ENCODE results near the gene AKAP13. TPM values are rescaled to one million over a fixed set of nuclear protein-coding genes. Genes with fewer than 3 reads are reported as not detected.
"Not testable (repeated sequence)": the region's sequence is repeated elsewhere in the genome, so short reads cannot be mapped to it uniquely, and the experiment has no call there.

AKAP13 gene
- total RNA-seq, 1 donor from 2014 or later: 196 TPM

GRCh38 chr15:85475317-85475701 is 94.9 kb downstream of the AKAP13 start:
- no peak for DNase-seq (ENCODE audit: low spot score)

- DNase-seq (ENCODE audit: low spot score): no peak
These were observed 95.3 kb downstream of the AKAP13 start for GRCh38 chr15:85475711-85476110.

GRCh38 chr15:85477061-85477460 is 96.7 kb downstream of the AKAP13 start:
- DNase-seq (ENCODE audit: low spot score): no peak

- DNase-seq (ENCODE audit: low spot score): no peak
These were observed 97.3 kb downstream of the AKAP13 start for GRCh38 chr15:85477730-85478129.

GRCh38 chr15:85479071-85479647 is 98.8 kb downstream of the AKAP13 start:
- DNase-seq (ENCODE audit: low spot score): no peak

- DNase-seq (ENCODE audit: low spot score): no peak
These were observed 100.5 kb downstream of the AKAP13 start for GRCh38 chr15:85480923-85481322.

GRCh38 chr15:85481543-85481942 is 101.1 kb downstream of the AKAP13 start:
- DNase-seq (ENCODE audit: low spot score): not testable (repeated sequence)

- peak; percentile 81 for DNase-seq (ENCODE audit: low spot score)
These were observed 102.5 kb downstream of the AKAP13 start for GRCh38 chr15:85482894-85483293.

GRCh38 chr15:85483955-85484354 is 103.6 kb downstream of the AKAP13 start:
- not testable (repeated sequence) for DNase-seq (ENCODE audit: low spot score)

GRCh38 chr15:85484923-85485322 is 104.5 kb downstream of the AKAP13 start:
- DNase-seq (ENCODE audit: low spot score): not testable (repeated sequence)

- peak; percentile 83 for DNase-seq (ENCODE audit: low spot score)
These were observed 105.7 kb downstream of the AKAP13 start for GRCh38 chr15:85485956-85486567.

GRCh38 chr15:85487796-85488195 is 107.4 kb downstream of the AKAP13 start:
- not testable (repeated sequence) for DNase-seq (ENCODE audit: low spot score)

- DNase-seq (ENCODE audit: low spot score): no peak
These were observed 108.6 kb downstream of the AKAP13 start for GRCh38 chr15:85488997-85489396.

- no peak for DNase-seq (ENCODE audit: low spot score)
These were observed 109.5 kb downstream of the AKAP13 start for GRCh38 chr15:85489773-85490493.

GRCh38 chr15:85490856-85491255 is 110.5 kb downstream of the AKAP13 start:
- DNase-seq (ENCODE audit: low spot score): no peak

GRCh38 chr15:85491691-85492090 is 111.3 kb downstream of the AKAP13 start:
- no peak for DNase-seq (ENCODE audit: low spot score)

- DNase-seq (ENCODE audit: low spot score): no peak
These were observed 112.0 kb downstream of the AKAP13 start for GRCh38 chr15:85492406-85492805.

- no peak for DNase-seq (ENCODE audit: low spot score)
These were observed 112.9 kb downstream of the AKAP13 start for GRCh38 chr15:85493260-85493659.

- no peak for DNase-seq (ENCODE audit: low spot score)
These were observed 113.8 kb downstream of the AKAP13 start for GRCh38 chr15:85494048-85494777.

GRCh38 chr15:85495096-85495495 is 114.7 kb downstream of the AKAP13 start:
- no peak for DNase-seq (ENCODE audit: low spot score)

GRCh38 chr15:85495544-85495943 is 115.1 kb downstream of the AKAP13 start:
- DNase-seq (ENCODE audit: low spot score): no peak

GRCh38 chr15:85496151-85496550 is 115.7 kb downstream of the AKAP13 start:
- no peak for DNase-seq (ENCODE audit: low spot score)

Data from umbilical cord (tissue), 2 donors.